Prostate gland (tissue), 2 donors: Measurements from ENCODE around the gene ZXDC.

ENCODE experiments used
- CTCF ChIP-seq, 4 experiments: fragments of 200-600 bp in 2 of 4; fragments of 450-650 bp in 2 of 4; sonication (generic) in 2 of 4; IDR thresholded peaks; 1 replicate in 3 of 4; 2 replicates in 1 of 4; pipeline ENCODE4 v1.5.1; 2016 to 2019; ENCODE audit warnings: antibody characterized with exemption in 4 of 4, mild to moderate bottlenecking in 2 of 4, moderate library complexity in 2 of 4
- POLR2A ChIP-seq: fragments of 450-650 bp; IDR thresholded peaks from one replicate; pipeline ENCODE4 v1.6.1; 2016; ENCODE audit warnings: antibody characterized with exemption, mild to moderate bottlenecking
- POLR2AphosphoS5 ChIP-seq: sonication (generic); formaldehyde crosslinking; IDR thresholded peaks from one replicate; pipeline ENCODE4 v1.6.1; 2017; ENCODE audit warnings: antibody characterized with exemption

DNA sequence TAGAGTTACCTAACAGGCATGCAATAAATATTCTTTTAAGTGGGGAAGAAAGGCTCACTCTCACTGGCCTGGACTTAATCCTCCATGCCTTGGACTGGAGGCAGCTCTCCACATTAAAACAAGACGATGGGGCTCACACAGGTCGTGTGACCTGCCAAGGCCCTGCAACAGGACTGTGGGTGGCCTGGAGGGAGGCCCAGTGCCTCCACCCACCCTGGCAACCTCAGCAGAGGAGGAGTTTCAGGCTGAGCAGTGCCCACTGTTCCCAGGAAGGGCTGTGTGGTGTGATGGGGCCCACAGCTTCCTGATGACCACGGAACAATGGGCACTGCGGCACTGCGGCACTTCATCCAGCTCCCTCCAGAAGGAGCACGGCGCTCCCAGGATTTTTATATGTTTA is 36.3 kb upstream of the ZXDC start:
- TF ChIP-seq CTCF (IDR thresholded peaks at IDR 0.05) (no peak), POLR2A (no peak), POLR2AphosphoS5 (no peak)
